ENCODE data around the gene EHMT2.

GRCh38 chr6:31851485-31851832 is 46.0 kb downstream of the EHMT2 start:
- TF ChIP-seq FEZF1 (tag by site-specific recombination; IDR thresholded peaks at IDR 0.05), result no peak
- no peak for TF ChIP-seq ZNF121 (tag by site-specific recombination; IDR thresholded peaks at IDR 0.05)
